Lower leg skin (tissue), 4 donors: Measurements from ENCODE around the gene EIF5AL1. TPM values are rescaled to one million over a fixed set of nuclear protein-coding genes. Genes with fewer than 3 reads are reported as not detected.
A peak's percentile ranks its signal among the peaks of the same experiment; 100 is the strongest.

Experiments
- DNase-seq, 2 donors: peaks; one replicate each; pipeline ENCODE4 v3.0.0-alpha.2; 2019; ENCODE audit warnings: low spot score in 2 of 2
- H3K4me3 ChIP-seq: fragments of 200-600 bp; sonication (generic); 2 replicates; pipeline ENCODE4 v1.5.1; 2017; ENCODE audit warnings: mild to moderate bottlenecking, low read depth; ENCODE audit not compliant: poor library complexity, severe bottlenecking
- POLR2A ChIP-seq, 2 donors: fragments of 450-650 bp; IDR thresholded peaks; one replicate each; pipeline ENCODE4 v1.6.1; 2016 to 2017; ENCODE audit warnings: antibody characterized with exemption in 2 of 2, mild to moderate bottlenecking in 1 of 2, moderate library complexity in 1 of 2
- WGBS, 2 donors: methylation state at CpG; one replicate each; pipeline ENCODE4 v1.1.5; 2018; 5-methylcytosine and 5-hydroxymethylcytosine counted together
- intact Hi-C: fragments of 100-400 bp; cut with DNase I; formaldehyde crosslinking; loops from one replicate; pipeline ENCODE4 v1.15.0; 2023; ENCODE audit warnings: low total_unique reads
- total RNA-seq, 4 donors: library from RNA; depleted of rRNA; stranded (reverse); fragments of >200 nt; gene quantifications; one replicate each; pipeline ENCODE4 v1.1.0, GENCODE V29; 2016
- TF ChIP-seq, protein P1 (sequence below), 3 donors: fragments of 450-650 bp; IDR thresholded peaks; one replicate each; pipeline ENCODE4 v1.5.1; 2016; ENCODE audit warnings: antibody characterized with exemption in 3 of 3, mild to moderate bottlenecking in 3 of 3, moderate library complexity in 2 of 3

Gene EIF5AL1
- total RNA-seq, 4 donors from 2014 or later: 0.05 to 0.38 (median 0.08) TPM; not detected in 1

DNA sequence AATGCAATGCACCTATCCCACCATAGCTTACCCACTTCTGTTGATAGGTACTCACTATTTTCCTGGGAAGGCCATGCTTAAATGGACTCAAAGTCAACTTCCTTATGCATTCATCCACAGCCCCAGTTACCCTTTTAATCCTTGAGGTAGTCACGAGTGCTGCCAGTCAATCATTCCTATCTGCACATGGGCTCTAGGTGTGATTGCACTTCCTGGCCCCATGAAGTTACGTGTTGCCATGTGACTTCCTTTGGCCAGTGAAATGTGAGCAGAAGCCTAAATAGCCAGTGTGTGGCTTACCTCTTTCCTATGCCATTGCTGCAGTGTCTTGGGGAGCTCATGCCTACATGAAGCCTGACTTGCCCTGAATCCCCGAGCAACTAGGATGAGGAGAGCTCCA lies 23.5 kb upstream of the EIF5AL1 start:
- intact Hi-C loops: no loop called here
- DNase-seq: peak in 1 of 2 donors; percentile 32

DNA sequence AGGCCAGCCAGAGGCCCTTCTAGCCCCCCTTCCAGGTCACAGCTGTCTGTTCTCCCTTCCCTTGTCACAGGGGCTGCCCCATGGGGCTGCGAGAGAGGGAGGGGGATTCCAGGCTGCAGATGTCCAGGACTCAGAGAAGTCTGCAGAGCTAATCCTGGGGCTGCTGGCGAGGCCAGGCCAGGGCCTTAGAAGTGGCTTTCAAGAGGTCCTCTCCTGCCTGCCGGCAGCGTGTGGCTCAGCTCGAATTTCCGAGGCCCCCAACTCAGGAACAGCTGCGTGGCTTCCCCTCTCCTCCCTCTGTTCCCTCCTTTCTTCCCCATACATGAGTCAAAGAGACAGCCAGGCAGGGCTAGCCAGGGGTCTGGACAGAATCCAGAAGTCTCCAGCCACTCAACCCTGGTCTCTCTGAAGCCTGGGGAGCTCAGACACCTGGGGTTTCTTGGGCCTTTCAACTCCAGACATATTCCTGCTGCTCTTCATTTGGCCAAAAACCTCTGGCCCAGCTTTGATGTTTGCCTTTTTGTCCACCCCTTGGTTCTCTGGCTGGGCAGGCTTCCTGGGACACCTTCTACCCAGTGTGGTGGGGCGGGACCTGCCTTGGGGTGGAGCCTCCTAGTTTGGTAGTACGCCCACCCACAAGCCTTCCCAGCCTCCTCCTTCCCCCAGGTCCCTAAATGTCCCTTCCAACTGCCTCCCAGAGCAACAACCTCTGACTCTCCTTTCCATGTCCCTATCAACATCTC lies 21.8 kb upstream of the EIF5AL1 start:
- no peak overlapping the region for H3K4me3 ChIP-seq
- DNase-seq: peak in 1 of 2 donors; percentile 65
- intact Hi-C loops: no loop called here
- TF ChIP-seq, protein P1, sequence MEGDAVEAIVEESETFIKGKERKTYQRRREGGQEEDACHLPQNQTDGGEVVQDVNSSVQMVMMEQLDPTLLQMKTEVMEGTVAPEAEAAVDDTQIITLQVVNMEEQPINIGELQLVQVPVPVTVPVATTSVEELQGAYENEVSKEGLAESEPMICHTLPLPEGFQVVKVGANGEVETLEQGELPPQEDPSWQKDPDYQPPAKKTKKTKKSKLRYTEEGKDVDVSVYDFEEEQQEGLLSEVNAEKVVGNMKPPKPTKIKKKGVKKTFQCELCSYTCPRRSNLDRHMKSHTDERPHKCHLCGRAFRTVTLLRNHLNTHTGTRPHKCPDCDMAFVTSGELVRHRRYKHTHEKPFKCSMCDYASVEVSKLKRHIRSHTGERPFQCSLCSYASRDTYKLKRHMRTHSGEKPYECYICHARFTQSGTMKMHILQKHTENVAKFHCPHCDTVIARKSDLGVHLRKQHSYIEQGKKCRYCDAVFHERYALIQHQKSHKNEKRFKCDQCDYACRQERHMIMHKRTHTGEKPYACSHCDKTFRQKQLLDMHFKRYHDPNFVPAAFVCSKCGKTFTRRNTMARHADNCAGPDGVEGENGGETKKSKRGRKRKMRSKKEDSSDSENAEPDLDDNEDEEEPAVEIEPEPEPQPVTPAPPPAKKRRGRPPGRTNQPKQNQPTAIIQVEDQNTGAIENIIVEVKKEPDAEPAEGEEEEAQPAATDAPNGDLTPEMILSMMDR (IDR thresholded peaks at IDR 0.05): no peak
- no peak for TF ChIP-seq POLR2A (IDR thresholded peaks at IDR 0.05)
- 85 to 89% methylated on average over 8 to 9 of the region's 9 CpGs for WGBS, 2 donors

More for the DNA sequence above, 23.5 kb upstream of the EIF5AL1 start:
- WGBS, 2 donors: 79% methylated on average over 3 of the region's 3 CpGs
- no peak overlapping the region for H3K4me3 ChIP-seq
- TF ChIP-seq, protein P1 (IDR thresholded peaks at IDR 0.05): no peak
- TF ChIP-seq POLR2A (IDR thresholded peaks at IDR 0.05): no peak

DNA sequence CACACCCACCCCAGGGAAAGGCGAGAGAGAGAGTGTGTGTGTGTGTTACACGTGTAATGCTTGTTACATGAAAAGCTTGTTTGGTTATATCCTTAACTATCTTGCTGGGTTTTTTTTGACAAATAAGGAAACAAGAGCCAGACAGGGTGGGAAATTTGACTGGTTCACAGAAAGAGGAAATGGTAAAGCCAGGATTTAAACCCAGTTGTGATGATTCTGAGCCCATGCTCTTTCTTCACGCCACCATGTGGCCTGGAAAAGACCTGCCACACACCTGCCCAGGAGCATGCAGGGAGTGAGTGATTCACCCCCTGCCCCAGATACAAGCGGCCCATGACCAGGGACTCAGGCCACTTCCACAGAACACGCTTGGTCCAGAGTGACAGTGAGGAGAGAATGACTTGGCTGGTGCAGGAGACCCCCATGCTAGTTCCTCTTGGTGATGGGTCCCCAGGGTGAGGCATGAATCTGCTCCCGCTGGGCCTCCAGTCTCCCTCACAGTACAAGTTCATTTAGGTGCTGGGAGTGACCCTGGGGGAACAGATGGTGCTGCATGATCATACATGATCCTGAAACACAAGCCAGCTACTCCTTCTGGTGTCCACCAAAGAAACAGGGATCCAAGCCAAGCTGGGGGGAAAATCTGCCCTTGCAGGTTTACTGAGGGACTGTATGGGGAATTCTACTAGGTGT lies 21.0 kb upstream of the EIF5AL1 start:
- H3K4me3 ChIP-seq: no peak overlapping the region
- intact Hi-C loops: no loop called here
- peak in 1 of 2 donors; percentile 78 for DNase-seq
- no peak for TF ChIP-seq POLR2A (IDR thresholded peaks at IDR 0.05)
- TF ChIP-seq, protein P1 (IDR thresholded peaks at IDR 0.05): no peak
- WGBS, 2 donors: 88 to 91% methylated on average over 6 of the region's 6 CpGs

DNA sequence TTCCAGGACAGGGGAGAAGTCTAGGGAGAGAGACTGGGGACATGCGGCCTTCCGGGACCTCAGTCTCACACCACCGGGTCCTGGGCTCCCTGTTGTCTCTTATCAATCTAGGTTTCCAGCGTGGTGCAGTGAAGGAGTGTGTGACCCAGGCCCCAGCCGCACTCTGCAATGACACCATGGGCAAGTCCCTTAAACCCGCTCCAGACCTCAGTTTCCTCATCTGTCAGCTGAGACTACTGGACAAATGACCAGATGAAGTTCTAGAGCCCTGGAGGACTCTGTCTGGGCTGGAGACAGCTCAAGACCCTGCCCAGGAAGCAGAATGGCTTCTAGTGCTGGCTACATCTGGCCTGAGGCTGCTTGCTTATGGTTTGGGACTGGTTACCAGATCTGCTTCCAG lies 20.1 kb upstream of the EIF5AL1 start:
- no peak overlapping the region for H3K4me3 ChIP-seq
- DNase-seq: peak in 1 of 2 donors; percentile 65
- no peak for TF ChIP-seq POLR2A (IDR thresholded peaks at IDR 0.05)
- TF ChIP-seq, protein P1 (IDR thresholded peaks at IDR 0.05): no peak
- intact Hi-C loops: no loop called here
- 97 to 100% methylated on average over 6 of the region's 6 CpGs for WGBS, 2 donors

DNA sequence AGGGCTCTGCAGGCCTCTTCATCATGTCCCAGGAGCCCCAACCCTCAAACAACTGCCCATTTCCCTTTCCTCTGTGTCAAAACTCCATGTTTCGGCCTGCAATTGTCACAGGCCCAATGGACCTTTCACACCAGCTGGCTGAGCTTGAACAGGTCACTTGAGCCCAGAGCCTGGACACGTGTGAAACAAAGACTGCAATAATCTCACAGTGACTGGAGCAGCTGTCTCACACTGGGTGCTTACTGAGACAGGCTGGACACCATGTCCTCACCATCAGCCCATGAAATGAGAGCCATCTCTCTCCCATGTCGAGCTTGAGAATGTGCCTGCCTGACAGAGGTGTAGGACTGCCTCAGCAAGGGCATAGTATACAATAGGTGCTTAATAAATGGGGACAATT lies 19.5 kb upstream of the EIF5AL1 start:
- WGBS, 2 donors: 87 to 90% methylated on average over 3 of the region's 3 CpGs
- no peak overlapping the region for H3K4me3 ChIP-seq

More for the DNA sequence above, 19.5 kb upstream of the EIF5AL1 start:
- TF ChIP-seq, protein P1 (IDR thresholded peaks at IDR 0.05): no peak
- TF ChIP-seq POLR2A (IDR thresholded peaks at IDR 0.05): no peak
- peak in 1 of 2 donors; percentile 34 for DNase-seq
- intact Hi-C loops: no loop called here
